ENCODE measurements around the gene VOPP1. TPM values are rescaled to one million over a fixed set of nuclear protein-coding genes. Genes with fewer than 3 reads are reported as not detected.
A peak's percentile ranks its signal among the peaks of the same experiment; 100 is the strongest.
"Not testable (repeated sequence)": the region's sequence is repeated elsewhere in the genome, so short reads cannot be mapped to it uniquely, and the experiment has no call there.

Gene VOPP1
- total RNA-seq, 1 donor from 2014 or later, result 97.9 TPM

- Histone ChIP-seq H3K27me3 (ENCODE audit: control insufficient read depth, insufficient read depth, low read length) (no peaks in the 10 kb centered on the region), H3K36me3 (ENCODE audit: control insufficient read depth, insufficient read depth, low read length) (no peaks in the 10 kb centered on the region), H3K4me3 (ENCODE audit: low read depth, low read length) (no peak overlapping the region)
- peak; percentile 18 for FAIRE-seq
- TF ChIP-seq, protein P1, sequence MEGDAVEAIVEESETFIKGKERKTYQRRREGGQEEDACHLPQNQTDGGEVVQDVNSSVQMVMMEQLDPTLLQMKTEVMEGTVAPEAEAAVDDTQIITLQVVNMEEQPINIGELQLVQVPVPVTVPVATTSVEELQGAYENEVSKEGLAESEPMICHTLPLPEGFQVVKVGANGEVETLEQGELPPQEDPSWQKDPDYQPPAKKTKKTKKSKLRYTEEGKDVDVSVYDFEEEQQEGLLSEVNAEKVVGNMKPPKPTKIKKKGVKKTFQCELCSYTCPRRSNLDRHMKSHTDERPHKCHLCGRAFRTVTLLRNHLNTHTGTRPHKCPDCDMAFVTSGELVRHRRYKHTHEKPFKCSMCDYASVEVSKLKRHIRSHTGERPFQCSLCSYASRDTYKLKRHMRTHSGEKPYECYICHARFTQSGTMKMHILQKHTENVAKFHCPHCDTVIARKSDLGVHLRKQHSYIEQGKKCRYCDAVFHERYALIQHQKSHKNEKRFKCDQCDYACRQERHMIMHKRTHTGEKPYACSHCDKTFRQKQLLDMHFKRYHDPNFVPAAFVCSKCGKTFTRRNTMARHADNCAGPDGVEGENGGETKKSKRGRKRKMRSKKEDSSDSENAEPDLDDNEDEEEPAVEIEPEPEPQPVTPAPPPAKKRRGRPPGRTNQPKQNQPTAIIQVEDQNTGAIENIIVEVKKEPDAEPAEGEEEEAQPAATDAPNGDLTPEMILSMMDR (IDR thresholded peaks at IDR 0.05; ENCODE audit: insufficient read depth, low read length, severe bottlenecking), result no peak
- no peak for DNase-seq (ENCODE audit: low read depth)
Observed at GRCh38 chr7:55587687-55588378, 15.5 kb upstream of the VOPP1 start.

- not testable (repeated sequence) for H3K4me3 ChIP-seq (ENCODE audit: low read depth, low read length); FAIRE-seq; H3K27me3 ChIP-seq (ENCODE audit: control insufficient read depth, insufficient read depth, low read length); DNase-seq (ENCODE audit: low read depth); H3K36me3 ChIP-seq (ENCODE audit: control insufficient read depth, insufficient read depth, low read length)
Observed at GRCh38 chr7:55582656-55583055, 10.4 kb upstream of the VOPP1 start.

- FAIRE-seq (no peak), DNase-seq (ENCODE audit: low read depth) (no peak)
- Histone ChIP-seq H3K27me3 (ENCODE audit: control insufficient read depth, insufficient read depth, low read length) (no peaks in the 10 kb centered on the region), H3K4me3 (ENCODE audit: low read depth, low read length) (no peak overlapping the region), H3K36me3 (ENCODE audit: control insufficient read depth, insufficient read depth, low read length) (no peaks in the 10 kb centered on the region)
- TF ChIP-seq, protein P1 (IDR thresholded peaks at IDR 0.05; ENCODE audit: insufficient read depth, low read length, severe bottlenecking), result no peak
Observed at GRCh38 chr7:55576753-55577152, 4.5 kb upstream of the VOPP1 start.

GRCh38 chr7:55575733-55576132 is 3.4 kb upstream of the VOPP1 start:
- no peak for FAIRE-seq
- no peak for DNase-seq (ENCODE audit: low read depth)
- Histone ChIP-seq H3K4me3 (ENCODE audit: low read depth, low read length) (no peak overlapping the region), H3K36me3 (ENCODE audit: control insufficient read depth, insufficient read depth, low read length) (no peaks in the 10 kb centered on the region), H3K27me3 (ENCODE audit: control insufficient read depth, insufficient read depth, low read length) (no peaks in the 10 kb centered on the region)
- TF ChIP-seq, protein P1 (IDR thresholded peaks at IDR 0.05; ENCODE audit: insufficient read depth, low read length, severe bottlenecking), result no peak

DNA sequence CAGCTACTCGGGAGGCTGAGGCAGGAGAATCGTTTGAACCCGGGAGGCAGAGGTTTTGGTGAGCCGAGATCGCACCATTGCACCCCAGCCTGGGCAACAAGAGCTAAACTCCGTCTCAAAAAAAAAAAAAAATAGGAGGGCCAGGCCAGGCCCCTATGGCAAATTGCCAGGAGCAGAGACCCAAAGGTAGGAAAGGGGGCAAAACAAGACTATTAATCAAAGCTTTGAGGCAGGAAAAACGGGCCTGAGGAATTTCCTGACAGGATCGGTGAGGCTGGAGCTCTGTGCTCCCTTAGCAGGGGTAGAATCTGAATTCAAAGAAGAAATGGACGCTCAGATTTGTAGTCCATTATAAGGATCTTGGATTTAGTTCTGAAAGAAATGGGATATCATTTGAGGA is 2.8 kb upstream of the VOPP1 start:
- TF ChIP-seq, protein P1 (IDR thresholded peaks at IDR 0.05; ENCODE audit: insufficient read depth, low read length, severe bottlenecking), result no peak
- FAIRE-seq (no peak), DNase-seq (ENCODE audit: low read depth) (no peak)

GRCh38 chr7:55574051-55574717 is 1.9 kb upstream of the VOPP1 start:
- FAIRE-seq, result no peak
- DNase-seq (ENCODE audit: low read depth), result peak; percentile 83
- H3K4me3 ChIP-seq (ENCODE audit: low read depth, low read length), result no peak overlapping the region
- no peaks in the 10 kb centered on the region for H3K27me3 ChIP-seq (ENCODE audit: control insufficient read depth, insufficient read depth, low read length)
- TF ChIP-seq, protein P1 (IDR thresholded peaks at IDR 0.05; ENCODE audit: insufficient read depth, low read length, severe bottlenecking), result no peak
- no peaks in the 10 kb centered on the region for H3K36me3 ChIP-seq (ENCODE audit: control insufficient read depth, insufficient read depth, low read length)

More for the DNA sequence above, 2.8 kb upstream of the VOPP1 start:
- no peak overlapping the region for H3K4me3 ChIP-seq (ENCODE audit: low read depth, low read length)
- no peaks in the 10 kb centered on the region for H3K27me3 ChIP-seq (ENCODE audit: control insufficient read depth, insufficient read depth, low read length)
- no peaks in the 10 kb centered on the region for H3K36me3 ChIP-seq (ENCODE audit: control insufficient read depth, insufficient read depth, low read length)
